ENCODE results near the gene NLRP6.
A peak's percentile ranks its signal among the peaks of the same experiment; 100 is the strongest.

Gene NLRP6

GRCh38 chr11:292211-293121, 14.3 kb downstream of the NLRP6 start:
- Histone ChIP-seq H3K9me3 (ENCODE audit: control insufficient read depth in 5 of 5, low read length in 5 of 5) (no peaks in the 10 kb centered on the region), H3K4me1 (ENCODE audit: control insufficient read depth in 5 of 5, insufficient read depth in 5 of 5, low read length in 5 of 5) (peaks cover 0 to 28% (median 20%) of the 10 kb centered on the region in 5 donors), H3K4me3 (ENCODE audit: low read depth in 1 of 5, low read length in 5 of 5) (no peak overlapping the region), H3K27me3 (ENCODE audit: control insufficient read depth in 5 of 5, insufficient read depth in 4 of 5, low read length in 5 of 5) (peaks cover 5 to 24% (median 19%) of the 10 kb centered on the region in 5 donors), H3K36me3 (ENCODE audit: control insufficient read depth in 5 of 5, insufficient read depth in 5 of 5, low read length in 5 of 5) (peaks cover 0 to 42% (median 13%) of the 10 kb centered on the region in 5 donors), H3K9ac (ENCODE audit: low read length in 5 of 5) (no peak overlapping the region), H3K27ac (ENCODE audit: low read depth, low read length) (no peak overlapping the region)

- Histone ChIP-seq H3K4me1 (ENCODE audit: control insufficient read depth in 5 of 5, insufficient read depth in 5 of 5, low read length in 5 of 5) (peaks cover 2 to 29% (median 22%) of the 10 kb centered on the region in 5 donors), H3K4me3 (ENCODE audit: low read depth in 1 of 5, low read length in 5 of 5) (no peak overlapping the region), H3K27me3 (ENCODE audit: control insufficient read depth in 5 of 5, insufficient read depth in 4 of 5, low read length in 5 of 5) (peaks cover 9 to 28% (median 20%) of the 10 kb centered on the region in 5 donors), H3K9me3 (ENCODE audit: control insufficient read depth in 5 of 5, low read length in 5 of 5) (no peaks in the 10 kb centered on the region), H3K9ac (ENCODE audit: low read length in 5 of 5) (no peak overlapping the region), H3K27ac (ENCODE audit: low read depth, low read length) (no peak overlapping the region), H3K36me3 (ENCODE audit: control insufficient read depth in 5 of 5, insufficient read depth in 5 of 5, low read length in 5 of 5) (peaks cover 0 to 42% (median 13%) of the 10 kb centered on the region in 5 donors)
Observed at GRCh38 chr11:293271-293851, 15.2 kb downstream of the NLRP6 start.

- Histone ChIP-seq H3K27me3 (ENCODE audit: control insufficient read depth in 5 of 5, insufficient read depth in 4 of 5, low read length in 5 of 5) (peaks cover 11 to 34% (median 25%) of the 10 kb centered on the region in 5 donors), H3K4me1 (ENCODE audit: control insufficient read depth in 5 of 5, insufficient read depth in 5 of 5, low read length in 5 of 5) (peaks cover 0 to 26% (median 21%) of the 10 kb centered on the region in 5 donors), H3K4me3 (ENCODE audit: low read depth in 1 of 5, low read length in 5 of 5) (no peak overlapping the region), H3K9ac (ENCODE audit: low read length in 5 of 5) (no peak overlapping the region), H3K9me3 (ENCODE audit: control insufficient read depth in 5 of 5, low read length in 5 of 5) (no peaks in the 10 kb centered on the region), H3K27ac (ENCODE audit: low read depth, low read length) (no peak overlapping the region), H3K36me3 (ENCODE audit: control insufficient read depth in 5 of 5, insufficient read depth in 5 of 5, low read length in 5 of 5) (peaks cover 0 to 42% (median 13%) of the 10 kb centered on the region in 5 donors)
Observed at GRCh38 chr11:293852-294661, 15.8 kb downstream of the NLRP6 start.

GRCh38 chr11:294780-295179, 16.6 kb downstream of the NLRP6 start:
- Histone ChIP-seq H3K27ac (ENCODE audit: low read depth, low read length) (no peak overlapping the region), H3K36me3 (ENCODE audit: control insufficient read depth in 5 of 5, insufficient read depth in 5 of 5, low read length in 5 of 5) (peaks cover 0 to 42% (median 13%) of the 10 kb centered on the region in 5 donors)

GRCh38 chr11:295351-296170, 17.4 kb downstream of the NLRP6 start:
- no peaks in the 10 kb centered on the region for H3K9me3 ChIP-seq (ENCODE audit: control insufficient read depth in 5 of 5, low read length in 5 of 5)
- H3K27ac ChIP-seq (ENCODE audit: low read depth, low read length) = no peak overlapping the region
- H3K4me3 ChIP-seq (ENCODE audit: low read depth in 1 of 5, low read length in 5 of 5) = no peak overlapping the region
- peaks cover 0 to 42% (median 13%) of the 10 kb centered on the region in 5 donors for H3K36me3 ChIP-seq (ENCODE audit: control insufficient read depth in 5 of 5, insufficient read depth in 5 of 5, low read length in 5 of 5)
- peaks cover 0 to 24% (median 13%) of the 10 kb centered on the region in 5 donors for H3K4me1 ChIP-seq (ENCODE audit: control insufficient read depth in 5 of 5, insufficient read depth in 5 of 5, low read length in 5 of 5)
- H3K27me3 ChIP-seq (ENCODE audit: control insufficient read depth in 5 of 5, insufficient read depth in 4 of 5, low read length in 5 of 5) = peaks cover 19 to 45% (median 37%) of the 10 kb centered on the region in 5 donors
- no peak overlapping the region for H3K9ac ChIP-seq (ENCODE audit: low read length in 5 of 5)

More at GRCh38 chr11:294780-295179, 16.6 kb downstream of the NLRP6 start:
- H3K9ac ChIP-seq (ENCODE audit: low read length in 5 of 5) = no peak overlapping the region
- H3K9me3 ChIP-seq (ENCODE audit: control insufficient read depth in 5 of 5, low read length in 5 of 5) = no peaks in the 10 kb centered on the region
- H3K4me3 ChIP-seq (ENCODE audit: low read depth in 1 of 5, low read length in 5 of 5) = no peak overlapping the region
- H3K27me3 ChIP-seq (ENCODE audit: control insufficient read depth in 5 of 5, insufficient read depth in 4 of 5, low read length in 5 of 5) = peaks cover 15 to 38% (median 30%) of the 10 kb centered on the region in 5 donors
- H3K4me1 ChIP-seq (ENCODE audit: control insufficient read depth in 5 of 5, insufficient read depth in 5 of 5, low read length in 5 of 5) = peaks cover 0 to 22% (median 16%) of the 10 kb centered on the region in 5 donors

GRCh38 chr11:296171-297050, 18.2 kb downstream of the NLRP6 start:
- Histone ChIP-seq H3K27ac (ENCODE audit: low read depth, low read length) (no peak overlapping the region), H3K4me3 (ENCODE audit: low read depth in 1 of 5, low read length in 5 of 5) (no peak overlapping the region), H3K27me3 (ENCODE audit: control insufficient read depth in 5 of 5, insufficient read depth in 4 of 5, low read length in 5 of 5) (peaks cover 19 to 45% (median 37%) of the 10 kb centered on the region in 5 donors), H3K4me1 (ENCODE audit: control insufficient read depth in 5 of 5, insufficient read depth in 5 of 5, low read length in 5 of 5) (peaks cover 0 to 24% (median 13%) of the 10 kb centered on the region in 5 donors), H3K36me3 (ENCODE audit: control insufficient read depth in 5 of 5, insufficient read depth in 5 of 5, low read length in 5 of 5) (peaks cover 0 to 33% (median 13%) of the 10 kb centered on the region in 5 donors), H3K9me3 (ENCODE audit: control insufficient read depth in 5 of 5, low read length in 5 of 5) (no peaks in the 10 kb centered on the region), H3K9ac (ENCODE audit: low read length in 5 of 5) (no peak overlapping the region)

- Histone ChIP-seq H3K4me1 (ENCODE audit: control insufficient read depth in 5 of 5, insufficient read depth in 5 of 5, low read length in 5 of 5) (peaks cover 0 to 24% (median 13%) of the 10 kb centered on the region in 5 donors), H3K9ac (ENCODE audit: low read length in 5 of 5) (no peak overlapping the region), H3K9me3 (ENCODE audit: control insufficient read depth in 5 of 5, low read length in 5 of 5) (no peaks in the 10 kb centered on the region), H3K36me3 (ENCODE audit: control insufficient read depth in 5 of 5, insufficient read depth in 5 of 5, low read length in 5 of 5) (peaks cover 0 to 28% (median 13%) of the 10 kb centered on the region in 5 donors), H3K27me3 (ENCODE audit: control insufficient read depth in 5 of 5, insufficient read depth in 4 of 5, low read length in 5 of 5) (peaks cover 19 to 45% (median 37%) of the 10 kb centered on the region in 5 donors), H3K4me3 (ENCODE audit: low read depth in 1 of 5, low read length in 5 of 5) (peak overlapping the region in 1 of 5 donors; percentile 6), H3K27ac (ENCODE audit: low read depth, low read length) (no peak overlapping the region)
Observed at GRCh38 chr11:297051-297585, 18.9 kb downstream of the NLRP6 start.

- peak overlapping the region in 1 of 5 donors; percentile 6 for H3K4me3 ChIP-seq (ENCODE audit: low read depth in 1 of 5, low read length in 5 of 5)
Observed at GRCh38 chr11:297586-298405, 19.6 kb downstream of the NLRP6 start.

More at GRCh38 chr11:297586-298405, 19.6 kb downstream of the NLRP6 start:
- H3K27me3 ChIP-seq (ENCODE audit: control insufficient read depth in 5 of 5, insufficient read depth in 4 of 5, low read length in 5 of 5) = peaks cover 19 to 45% (median 37%) of the 10 kb centered on the region in 5 donors
- no peak overlapping the region for H3K9ac ChIP-seq (ENCODE audit: low read length in 5 of 5)
- H3K9me3 ChIP-seq (ENCODE audit: control insufficient read depth in 5 of 5, low read length in 5 of 5) = no peaks in the 10 kb centered on the region
- H3K36me3 ChIP-seq (ENCODE audit: control insufficient read depth in 5 of 5, insufficient read depth in 5 of 5, low read length in 5 of 5) = peaks cover 0 to 22% (median 9%) of the 10 kb centered on the region in 5 donors
- H3K4me1 ChIP-seq (ENCODE audit: control insufficient read depth in 5 of 5, insufficient read depth in 5 of 5, low read length in 5 of 5) = peaks cover 0 to 24% (median 13%) of the 10 kb centered on the region in 5 donors
- H3K27ac ChIP-seq (ENCODE audit: low read depth, low read length) = no peak overlapping the region
